WTC11 (cell line): Measurements from ENCODE around the gene LYRM4. TPM values are rescaled to one million over a fixed set of nuclear protein-coding genes. Genes with fewer than 3 reads are reported as not detected.

Experiments used
- ATAC-seq: fragments of 200-7000 bp; cut with Tn5 transposase; 2 replicates; pipeline ENCODE4 v1.10.0; 2021; ENCODE audit warnings: mild to moderate bottlenecking, moderate library complexity
- CTCF ChIA-PET: fragments of 300-600 bp; sonication (Branson Sonifier 250); formaldehyde crosslinking; loops from one replicate; lab custom pipeline; 2021; ENCODE audit warnings: antibody characterized with exemption; lab: Charles Lee
- POLR2A ChIA-PET: fragments of 350-600 bp; sonication (Branson Sonifier 250); formaldehyde crosslinking; loops from one replicate; lab custom pipeline; 2021; ENCODE audit warnings: antibody characterized with exemption; lab: Charles Lee
- DNase-seq: peaks from one replicate; pipeline ENCODE4 v3.0.0; 2021; ENCODE audit warnings: low spot score
- H3K27ac Mint-ChIP-seq: 2 replicates; pipeline ENCODE4 v1.8.0; 2021; ENCODE audit warnings: mixed read lengths
- H3K27me3 Mint-ChIP-seq: 2 replicates; pipeline ENCODE4 v1.8.0; 2021; ENCODE audit warnings: low read depth, mild to moderate bottlenecking, moderate library complexity, mixed read lengths
- H3K36me3 Mint-ChIP-seq: 2 replicates; pipeline ENCODE4 v1.8.0; 2021; ENCODE audit warnings: mixed read lengths
- H3K4me1 Mint-ChIP-seq: 2 replicates; pipeline ENCODE4 v1.8.0; 2022; ENCODE audit warnings: mixed read lengths
- H3K4me3 Mint-ChIP-seq: 2 replicates; pipeline ENCODE4 v1.8.0; 2021; ENCODE audit warnings: mild to moderate bottlenecking, moderate library complexity, mixed read lengths
- H3K9me3 Mint-ChIP-seq: 2 replicates; pipeline ENCODE4 v1.8.0; 2021; ENCODE audit warnings: mixed read lengths
- AR ChIP-seq: fragments of 250-450 bp; sonication (Bioruptor Pico); IDR thresholded peaks from 2 replicates; pipeline ENCODE4 v1.9.0; 2021; ENCODE audit warnings: mild to moderate bottlenecking
- ARID4B ChIP-seq: sonication (generic); formaldehyde crosslinking; IDR thresholded peaks from 2 replicates; pipeline ENCODE4 v1.8.0; 2023; ENCODE audit warnings: missing genetic modification reagents, mild to moderate bottlenecking, borderline replicate concordance
- ETV6 ChIP-seq: sonication (generic); formaldehyde crosslinking; IDR thresholded peaks from 2 replicates; pipeline ENCODE4 v1.8.1; 2022; ENCODE audit warnings: mild to moderate bottlenecking, missing genetic modification reagents
- FOXJ3 ChIP-seq: sonication (generic); formaldehyde crosslinking; IDR thresholded peaks from 2 replicates; pipeline ENCODE4 v1.9.0; 2021; ENCODE audit warnings: missing genetic modification reagents, mild to moderate bottlenecking, borderline replicate concordance
- FOXP4 ChIP-seq: sonication (generic); formaldehyde crosslinking; IDR thresholded peaks from 2 replicates; pipeline ENCODE4 v1.8.0; 2022; ENCODE audit warnings: mild to moderate bottlenecking, missing genetic modification reagents
- GABPB1 ChIP-seq: sonication (generic); formaldehyde crosslinking; IDR thresholded peaks from 2 replicates; pipeline ENCODE4 v1.8.1; 2023; ENCODE audit warnings: mild to moderate bottlenecking, missing genetic modification reagents
- MLX ChIP-seq: sonication (generic); formaldehyde crosslinking; IDR thresholded peaks from 2 replicates; pipeline ENCODE4 v1.8.1; 2023; ENCODE audit warnings: mild to moderate bottlenecking, missing genetic modification reagents, moderate library complexity
- NFE2L1 ChIP-seq: sonication (generic); formaldehyde crosslinking; IDR thresholded peaks from 2 replicates; pipeline ENCODE4 v1.8.1; 2023; ENCODE audit warnings: missing genetic modification reagents
- OVOL2 ChIP-seq: fragments of 250-450 bp; sonication (Bioruptor Pico); IDR thresholded peaks from 2 replicates; pipeline ENCODE4 v1.9.0; 2021; ENCODE audit warnings: mild to moderate bottlenecking, borderline replicate concordance
- PRDM15 ChIP-seq: sonication (generic); formaldehyde crosslinking; IDR thresholded peaks from 2 replicates; pipeline ENCODE4 v1.8.0; 2022; ENCODE audit warnings: missing genetic modification reagents
- SMAD4 ChIP-seq: sonication (generic); formaldehyde crosslinking; IDR thresholded peaks from 2 replicates; pipeline ENCODE4 v1.8.0; 2022; ENCODE audit warnings: mild to moderate bottlenecking, missing genetic modification reagents
- STAT6 ChIP-seq: sonication (generic); formaldehyde crosslinking; conservative IDR thresholded peaks from 2 replicates; pipeline ENCODE4 v1.8.1; 2023; ENCODE audit warnings: mild to moderate bottlenecking, low read depth, missing genetic modification reagents, moderate library complexity
- USF1 ChIP-seq: sonication (generic); formaldehyde crosslinking; IDR thresholded peaks from 2 replicates; pipeline ENCODE4 v1.8.0; 2022; ENCODE audit warnings: mild to moderate bottlenecking, missing genetic modification reagents
- ZNF121 ChIP-seq: sonication (generic); formaldehyde crosslinking; IDR thresholded peaks from 2 replicates; pipeline ENCODE4 v1.8.0; 2023; ENCODE audit warnings: missing genetic modification reagents
- ZNF281 ChIP-seq: sonication (generic); formaldehyde crosslinking; IDR thresholded peaks from 2 replicates; pipeline ENCODE4 v1.8.0; 2023; ENCODE audit warnings: mild to moderate bottlenecking, missing genetic modification reagents
- total RNA-seq: library from RNA; stranded (reverse); gene quantifications from 3 replicates; pipeline ENCODE4 v1.2.3, GENCODE V29; 2021

Gene LYRM4
- total RNA-seq, 1 experiment from 2014 or later: 49.7 TPM

- no peak for TF ChIP-seq MLX
Measured at GRCh38 chr6:5179917-5180316, 80.8 kb downstream of the LYRM4 start (continued).

GRCh38 chr6:5178806-5179205 is 81.9 kb downstream of the LYRM4 start:
- POLR2A ChIA-PET: no interaction called here
- ATAC-seq: no peak
- no peak for DNase-seq
- no peak overlapping the region for H3K27ac Mint-ChIP-seq
- no peaks in the 10 kb centered on the region for H3K36me3 Mint-ChIP-seq
- H3K4me1 Mint-ChIP-seq: peaks cover 23% of the 10 kb centered on the region
- no peaks in the 10 kb centered on the region for H3K27me3 Mint-ChIP-seq
- CTCF ChIA-PET: interaction anchor here (3.0 kb wide), 1 partner anchor 35 kb away, joined by 16 read pairs; no protein-coding TSS in a partner anchor
- no peaks in the 10 kb centered on the region for H3K9me3 Mint-ChIP-seq
- no peak overlapping the region for H3K4me3 Mint-ChIP-seq
- no peak for TF ChIP-seq ZNF121 (CRISPR knock-in tag)
- no peak for TF ChIP-seq FOXP4 (CRISPR knock-in tag)
- TF ChIP-seq FOXJ3: no peak
- no peak for TF ChIP-seq OVOL2 (CRISPR knock-in tag)
- no peak for TF ChIP-seq STAT6
- no peak for TF ChIP-seq USF1 (CRISPR knock-in tag)
- TF ChIP-seq ARID4B (CRISPR knock-in tag): no peak
- TF ChIP-seq SMAD4 (CRISPR knock-in tag): no peak
- TF ChIP-seq ZNF281: no peak
- no peak for TF ChIP-seq AR (CRISPR knock-in tag)
- no peak for TF ChIP-seq NFE2L1 (CRISPR knock-in tag)
- TF ChIP-seq ETV6 (CRISPR knock-in tag): no peak
- no peak for TF ChIP-seq GABPB1 (CRISPR knock-in tag)
- no peak for TF ChIP-seq PRDM15 (CRISPR knock-in tag)
